ENCODE measurements around the gene COL18A1. TPM values are rescaled to one million over a fixed set of nuclear protein-coding genes. Genes with fewer than 3 reads are reported as not detected.

COL18A1 gene
- total and polyA plus RNA-seq, 2 donors (not counting 1 experiment from before 2014, with no cell fraction given): 15.6 to 24.7 TPM

GRCh38 chr21:45496968-45497845 is 92.2 kb downstream of the COL18A1 start:
- CTCF ChIA-PET: no interaction called here
- no peak overlapping the region for H3K9ac ChIP-seq (ENCODE audit: low read length)
- TF ChIP-seq EZH2 (IDR thresholded peaks at IDR 0.05; ENCODE audit: borderline replicate concordance, insufficient read depth, low read depth, low read length, poor library complexity, severe bottlenecking): no peak
- TF ChIP-seq, protein P1, sequence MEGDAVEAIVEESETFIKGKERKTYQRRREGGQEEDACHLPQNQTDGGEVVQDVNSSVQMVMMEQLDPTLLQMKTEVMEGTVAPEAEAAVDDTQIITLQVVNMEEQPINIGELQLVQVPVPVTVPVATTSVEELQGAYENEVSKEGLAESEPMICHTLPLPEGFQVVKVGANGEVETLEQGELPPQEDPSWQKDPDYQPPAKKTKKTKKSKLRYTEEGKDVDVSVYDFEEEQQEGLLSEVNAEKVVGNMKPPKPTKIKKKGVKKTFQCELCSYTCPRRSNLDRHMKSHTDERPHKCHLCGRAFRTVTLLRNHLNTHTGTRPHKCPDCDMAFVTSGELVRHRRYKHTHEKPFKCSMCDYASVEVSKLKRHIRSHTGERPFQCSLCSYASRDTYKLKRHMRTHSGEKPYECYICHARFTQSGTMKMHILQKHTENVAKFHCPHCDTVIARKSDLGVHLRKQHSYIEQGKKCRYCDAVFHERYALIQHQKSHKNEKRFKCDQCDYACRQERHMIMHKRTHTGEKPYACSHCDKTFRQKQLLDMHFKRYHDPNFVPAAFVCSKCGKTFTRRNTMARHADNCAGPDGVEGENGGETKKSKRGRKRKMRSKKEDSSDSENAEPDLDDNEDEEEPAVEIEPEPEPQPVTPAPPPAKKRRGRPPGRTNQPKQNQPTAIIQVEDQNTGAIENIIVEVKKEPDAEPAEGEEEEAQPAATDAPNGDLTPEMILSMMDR (IDR thresholded peaks at IDR 0.05): no peak

More at GRCh38 chr21:45496968-45497845, 92.2 kb downstream of the COL18A1 start:
- no peaks in the 10 kb centered on the region for H3K9me3 ChIP-seq (ENCODE audit: control extremely low read depth in 1 of 3, control insufficient read depth in 2 of 3, insufficient read depth in 1 of 3, low read length in 2 of 3)
- DNase-seq (no peak), ATAC-seq (ENCODE audit: low read depth) (no peak)
- H3K4me2 ChIP-seq (replicated peaks; ENCODE audit: low read depth, low read length, poor library complexity, severe bottlenecking): no peak overlapping the region
- H3K4me1 Mint-ChIP-seq: no peaks in the 10 kb centered on the region
- no peaks in the 10 kb centered on the region for H3K9me3 Mint-ChIP-seq (ENCODE audit: insufficient read depth)
- no peaks in the 10 kb centered on the region for H4K20me1 ChIP-seq (ENCODE audit: control insufficient read depth, insufficient read depth, low read length, poor library complexity, severe bottlenecking)
- no peak overlapping the region for H2AFZ ChIP-seq (ENCODE audit: insufficient read depth, low read depth, low read length, poor library complexity, severe bottlenecking)
- POLR2A ChIA-PET: no interaction called here
- H3K27ac Mint-ChIP-seq: no peak overlapping the region
- intact Hi-C loops (cut with micrococcal nuclease): no loop called here
- no peak overlapping the region for H3K27ac ChIP-seq (ENCODE audit: low read length in 2 of 2)
- no peaks in the 10 kb centered on the region for H3K4me1 ChIP-seq (ENCODE audit: control insufficient read depth in 2 of 2, insufficient read depth in 2 of 2, low read length in 2 of 2)
- H3K27me3 ChIP-seq (replicated peaks in 1 of 4; ENCODE audit: control extremely low read depth in 1 of 4, control insufficient read depth in 3 of 4, insufficient read depth in 4 of 4, low read length in 3 of 4): peaks cover 0 to 3% (median 0%) of the 10 kb centered on the region in 4 experiments
- H3K36me3 ChIP-seq (replicated peaks in 1 of 2; ENCODE audit: control extremely low read depth in 1 of 2, control insufficient read depth in 1 of 2, extremely low read depth in 1 of 2, insufficient read depth in 2 of 2, low read length in 1 of 2): no peaks in the 10 kb centered on the region
- WGBS (ENCODE audit: insufficient coverage): 96% methylated on average over 22 of the region's 22 CpGs
- H3K4me3 ChIP-seq (ENCODE audit: control extremely low read depth in 1 of 5, extremely low read depth in 1 of 5, insufficient read depth in 1 of 5, low read depth in 2 of 5, low read length in 4 of 5): no peak overlapping the region
- H3K79me2 ChIP-seq (ENCODE audit: control insufficient read depth, insufficient read depth, low read length): no peaks in the 10 kb centered on the region
- peaks cover 4% of the 10 kb centered on the region for H3K27me3 Mint-ChIP-seq
- no peak overlapping the region for H3K4me3 Mint-ChIP-seq
